ENCODE results near the gene RPL32. TPM values are rescaled to one million over a fixed set of nuclear protein-coding genes. Genes with fewer than 3 reads are reported as not detected.

The RPL32 gene
- total and polyA plus RNA-seq, 9 of the 15 experiments (the other 6 are each of a cell fraction or from before 2014, with no cell fraction given), result 2,738 to 6,200 (median 4,286) TPM

DNA sequence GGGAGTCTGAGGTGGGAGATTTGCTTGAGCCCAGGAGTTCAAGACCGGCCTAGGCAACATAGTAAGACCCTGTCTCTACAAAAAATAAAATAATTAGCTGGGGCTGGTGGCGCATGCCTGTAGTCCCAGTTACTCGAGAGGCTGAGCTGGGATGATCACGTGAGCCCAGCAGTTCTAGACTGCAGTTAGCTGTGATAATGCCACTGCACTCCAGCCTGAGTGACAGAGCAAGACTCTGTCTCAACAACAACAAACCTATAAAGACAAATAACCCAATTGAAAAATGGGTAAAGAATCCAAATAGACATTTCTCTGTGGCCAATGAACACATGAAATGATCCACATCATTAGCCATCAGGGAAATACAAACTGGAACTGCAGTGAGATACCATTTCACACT lies 1.1 kb upstream of the RPL32 start:
- peak overlapping the region; percentile 100; the same call in 1 of the 2 replicates for H3K4me2 ChIP-seq (ENCODE audit: insufficient read depth, low read length)
- H3K36me3 ChIP-seq (ENCODE audit: control insufficient read depth, insufficient read depth, low read length), result peaks cover 37% of the 10 kb centered on the region
- peak in 1 of 4 experiments; percentile 84 for DNase-seq (ENCODE audit: extremely low read depth in 1 of 4, low spot score in 3 of 4)
- no peaks in the 10 kb centered on the region for H3K27me3 ChIP-seq (ENCODE audit: control insufficient read depth in 2 of 2, insufficient read depth in 2 of 2, low read length in 2 of 2)
- no TSS peak for BruUV-seq (replicated peaks)
- H3K4me1 ChIP-seq (replicated peaks in 1 of 2; ENCODE audit: control insufficient read depth in 2 of 2, insufficient read depth in 2 of 2, low read length in 2 of 2), result peaks cover 24 to 33% of the 10 kb centered on the region in 2 experiments; a peak in 4 of 5 replicates
- ChIA-PET POLR2A (interaction anchor here (0.5 to 4.3 kb wide), 10 partner anchors 10 to 296 kb away, joined by 3 to 70 read pairs (median 11); no protein-coding TSS in a partner anchor), CTCF (ENCODE audit: low intra/inter-chr PET ratio) (no interaction called here)
- peak; percentile 68 for ATAC-seq
- peaks cover 7% of the 10 kb centered on the region for H3K9me1 ChIP-seq (ENCODE audit: control insufficient read depth, insufficient read depth, low read length)
- no peaks in the 10 kb centered on the region for H3K9me3 ChIP-seq (replicated peaks; ENCODE audit: control insufficient read depth, insufficient read depth, low read depth, low read length)
- peak overlapping the region; percentile 93 for H3K27ac ChIP-seq (ENCODE audit: extremely low read depth, low read depth, low read length)
- in situ Hi-C loops (cut with MboI), result no loop called here
- no peak overlapping the region for H3K4me3 ChIP-seq
- peak; percentile 79 for FAIRE-seq
- peaks cover 35% of the 10 kb centered on the region for H4K20me1 ChIP-seq (replicated peaks; ENCODE audit: control insufficient read depth, insufficient read depth, low read length)
- H2AFZ ChIP-seq (ENCODE audit: low read depth, low read length), result peak overlapping the region; percentile 98
- H3K79me2 ChIP-seq (ENCODE audit: control insufficient read depth, insufficient read depth, low read length), result peaks cover 43% of the 10 kb centered on the region
- WGBS (ENCODE audit: insufficient coverage, low coverage, missing lambda C conversion rate), result 10% methylated on average over 4 of the region's 4 CpGs
- intact Hi-C loops (cut with micrococcal nuclease), result loop anchor here (5.0 kb wide), 2 partner anchors 55 to 285 kb away; partner anchors contain the start of gene MKRN2
- peak overlapping the region; percentile 46 to 98; a peak in 3 of 4 replicates for H3K9ac ChIP-seq (ENCODE audit: insufficient read depth in 1 of 2, low read depth in 2 of 2, low read length in 2 of 2)
- TF ChIP-seq SPI1 (IDR thresholded peaks at IDR 0.05; ENCODE audit: borderline replicate concordance, low read depth, low read length) (no peak), REST (IDR thresholded peaks at IDR 0.05; ENCODE audit: borderline replicate concordance) (peak; percentile 45; the same call in 1 of the 2 replicates), REST (CRISPR knock-in tag; IDR thresholded peaks at IDR 0.05; ENCODE audit: low read depth) (no peak), PYGO2 (tag; IDR thresholded peaks at IDR 0.05) (0 out of 2 replicates have a peak, but pooled peaks have one; percentile 29), L3MBTL2 (IDR thresholded peaks at IDR 0.05) (peak; percentile 84), ZNF146 (CRISPR knock-in tag; IDR thresholded peaks at IDR 0.05; ENCODE audit: unreplicated experiment) (no peak), BRD9 (IDR thresholded peaks at IDR 0.05; ENCODE audit: low read depth, partially characterized antibody) (peak; percentile 0)
- TF ChIP-seq, protein P1, sequence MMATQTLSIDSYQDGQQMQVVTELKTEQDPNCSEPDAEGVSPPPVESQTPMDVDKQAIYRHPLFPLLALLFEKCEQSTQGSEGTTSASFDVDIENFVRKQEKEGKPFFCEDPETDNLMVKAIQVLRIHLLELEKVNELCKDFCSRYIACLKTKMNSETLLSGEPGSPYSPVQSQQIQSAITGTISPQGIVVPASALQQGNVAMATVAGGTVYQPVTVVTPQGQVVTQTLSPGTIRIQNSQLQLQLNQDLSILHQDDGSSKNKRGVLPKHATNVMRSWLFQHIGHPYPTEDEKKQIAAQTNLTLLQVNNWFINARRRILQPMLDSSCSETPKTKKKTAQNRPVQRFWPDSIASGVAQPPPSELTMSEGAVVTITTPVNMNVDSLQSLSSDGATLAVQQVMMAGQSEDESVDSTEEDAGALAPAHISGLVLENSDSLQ (IDR thresholded peaks at IDR 0.05), result peak; percentile 93
- TF ChIP-seq, protein P2, sequence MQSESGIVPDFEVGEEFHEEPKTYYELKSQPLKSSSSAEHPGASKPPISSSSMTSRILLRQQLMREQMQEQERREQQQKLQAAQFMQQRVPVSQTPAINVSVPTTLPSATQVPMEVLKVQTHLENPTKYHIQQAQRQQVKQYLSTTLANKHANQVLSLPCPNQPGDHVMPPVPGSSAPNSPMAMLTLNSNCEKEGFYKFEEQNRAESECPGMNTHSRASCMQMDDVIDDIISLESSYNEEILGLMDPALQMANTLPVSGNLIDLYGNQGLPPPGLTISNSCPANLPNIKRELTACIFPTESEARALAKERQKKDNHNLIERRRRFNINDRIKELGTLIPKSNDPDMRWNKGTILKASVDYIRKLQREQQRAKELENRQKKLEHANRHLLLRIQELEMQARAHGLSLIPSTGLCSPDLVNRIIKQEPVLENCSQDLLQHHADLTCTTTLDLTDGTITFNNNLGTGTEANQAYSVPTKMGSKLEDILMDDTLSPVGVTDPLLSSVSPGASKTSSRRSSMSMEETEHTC (IDR thresholded peaks at IDR 0.05), result peak; percentile 68
- TF ChIP-seq, protein P3, sequence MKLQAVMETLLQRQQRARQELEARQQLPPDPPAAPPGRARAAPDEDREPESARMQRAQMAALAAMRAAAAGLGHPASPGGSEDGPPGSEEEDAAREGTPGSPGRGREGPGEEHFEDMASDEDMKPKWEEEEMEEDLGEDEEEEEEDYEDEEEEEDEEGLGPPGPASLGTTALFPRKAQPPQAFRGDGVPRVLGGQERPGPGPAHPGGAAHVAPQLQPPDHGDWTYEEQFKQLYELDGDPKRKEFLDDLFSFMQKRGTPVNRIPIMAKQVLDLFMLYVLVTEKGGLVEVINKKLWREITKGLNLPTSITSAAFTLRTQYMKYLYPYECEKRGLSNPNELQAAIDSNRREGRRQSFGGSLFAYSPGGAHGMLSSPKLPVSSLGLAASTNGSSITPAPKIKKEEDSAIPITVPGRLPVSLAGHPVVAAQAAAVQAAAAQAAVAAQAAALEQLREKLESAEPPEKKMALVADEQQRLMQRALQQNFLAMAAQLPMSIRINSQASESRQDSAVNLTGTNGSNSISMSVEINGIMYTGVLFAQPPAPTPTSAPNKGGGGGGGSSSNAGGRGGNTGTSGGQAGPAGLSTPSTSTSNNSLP (IDR thresholded peaks at IDR 0.05; ENCODE audit: borderline replicate concordance, low read depth, low read length), result no peak
